Measurements from ENCODE around the gene CRHR1.

The CRHR1 gene

DNA sequence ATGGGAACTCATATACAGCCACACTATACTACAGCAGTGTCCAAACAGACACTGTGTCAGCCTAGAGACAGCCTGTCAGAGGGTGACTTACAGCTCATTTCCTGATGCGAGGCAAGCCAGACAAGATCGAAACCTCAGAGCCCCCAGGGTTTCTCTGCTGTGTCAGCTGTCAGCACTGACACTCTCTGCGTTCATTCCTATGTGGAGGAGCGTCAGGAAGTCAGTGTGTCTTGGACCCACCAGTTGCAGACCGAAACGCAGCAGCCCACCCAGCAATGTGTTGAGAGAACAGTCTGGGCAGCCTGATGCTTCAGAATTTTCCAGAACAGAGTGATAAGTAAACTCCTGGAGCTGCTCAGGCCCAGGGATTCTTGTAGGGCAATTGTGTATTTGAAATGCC is 89.6 kb downstream of the CRHR1 start:
- Histone ChIP-seq H3K27ac (no peak overlapping the region), H3K4me3 (ENCODE audit: low read depth in 1 of 2, low read length in 1 of 2) (no peak overlapping the region), H3K9me3 (no peaks in the 10 kb centered on the region), H3K4me1 (ENCODE audit: control insufficient read depth in 1 of 2, insufficient read depth in 1 of 2, low read depth in 1 of 2, low read length in 1 of 2) (no peaks in the 10 kb centered on the region), H3K36me3 (no peaks in the 10 kb centered on the region), H3K27me3 (peaks cover 52% of the 10 kb centered on the region)
- TF ChIP-seq, protein P1, sequence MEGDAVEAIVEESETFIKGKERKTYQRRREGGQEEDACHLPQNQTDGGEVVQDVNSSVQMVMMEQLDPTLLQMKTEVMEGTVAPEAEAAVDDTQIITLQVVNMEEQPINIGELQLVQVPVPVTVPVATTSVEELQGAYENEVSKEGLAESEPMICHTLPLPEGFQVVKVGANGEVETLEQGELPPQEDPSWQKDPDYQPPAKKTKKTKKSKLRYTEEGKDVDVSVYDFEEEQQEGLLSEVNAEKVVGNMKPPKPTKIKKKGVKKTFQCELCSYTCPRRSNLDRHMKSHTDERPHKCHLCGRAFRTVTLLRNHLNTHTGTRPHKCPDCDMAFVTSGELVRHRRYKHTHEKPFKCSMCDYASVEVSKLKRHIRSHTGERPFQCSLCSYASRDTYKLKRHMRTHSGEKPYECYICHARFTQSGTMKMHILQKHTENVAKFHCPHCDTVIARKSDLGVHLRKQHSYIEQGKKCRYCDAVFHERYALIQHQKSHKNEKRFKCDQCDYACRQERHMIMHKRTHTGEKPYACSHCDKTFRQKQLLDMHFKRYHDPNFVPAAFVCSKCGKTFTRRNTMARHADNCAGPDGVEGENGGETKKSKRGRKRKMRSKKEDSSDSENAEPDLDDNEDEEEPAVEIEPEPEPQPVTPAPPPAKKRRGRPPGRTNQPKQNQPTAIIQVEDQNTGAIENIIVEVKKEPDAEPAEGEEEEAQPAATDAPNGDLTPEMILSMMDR (IDR thresholded peaks at IDR 0.05) = no peak

DNA sequence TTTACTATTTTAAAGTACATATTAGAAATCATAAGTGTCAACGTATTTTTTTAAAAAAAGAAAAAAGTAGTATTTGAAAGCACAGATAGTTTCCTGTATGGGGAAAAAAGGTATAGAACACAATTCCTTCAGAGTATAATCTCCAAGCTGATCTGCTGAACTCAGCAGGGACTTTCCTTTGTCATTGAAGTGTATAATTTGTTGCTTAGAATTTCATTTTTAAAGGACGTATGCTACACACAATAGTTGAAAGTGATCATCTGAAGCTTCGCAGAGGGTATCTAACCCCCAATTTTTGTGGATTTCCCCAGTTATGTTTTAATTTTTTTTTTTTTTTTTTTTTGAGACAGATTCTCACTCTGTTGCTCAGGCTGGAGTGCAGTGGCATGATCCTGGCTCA is 90.0 kb downstream of the CRHR1 start:
- TF ChIP-seq, protein P1 (IDR thresholded peaks at IDR 0.05) = no peak

DNA sequence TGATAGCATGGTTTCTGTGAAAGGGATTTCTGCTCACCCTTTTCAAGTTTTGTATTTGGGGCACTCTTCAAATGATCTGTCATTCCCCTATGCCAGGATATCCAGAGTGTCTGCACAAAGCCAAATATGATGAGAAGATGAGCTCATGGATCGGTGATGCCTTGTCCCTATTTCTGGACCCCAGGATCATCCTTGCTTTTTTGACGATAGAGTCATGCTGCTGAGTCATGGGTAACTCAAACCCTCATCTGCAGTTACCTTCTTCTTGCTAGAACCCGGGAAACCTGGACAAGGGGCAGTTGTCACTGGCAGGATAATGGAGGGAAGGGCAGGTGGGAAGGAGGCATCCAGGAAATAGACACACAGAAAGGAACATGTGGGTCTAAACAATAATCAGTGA is 92.4 kb downstream of the CRHR1 start:
- H3K27ac ChIP-seq = no peak overlapping the region
- H3K36me3 ChIP-seq = no peaks in the 10 kb centered on the region
- H3K27me3 ChIP-seq = peaks cover 55% of the 10 kb centered on the region
- H3K4me3 ChIP-seq (ENCODE audit: low read depth in 1 of 2, low read length in 1 of 2) = no peak overlapping the region
- no peaks in the 10 kb centered on the region for H3K4me1 ChIP-seq (ENCODE audit: control insufficient read depth in 1 of 2, insufficient read depth in 1 of 2, low read depth in 1 of 2, low read length in 1 of 2)
- TF ChIP-seq, protein P1 (IDR thresholded peaks at IDR 0.05) = no peak
- no peaks in the 10 kb centered on the region for H3K9me3 ChIP-seq

More for the DNA sequence above, 90.0 kb downstream of the CRHR1 start:
- Histone ChIP-seq H3K36me3 (no peaks in the 10 kb centered on the region), H3K4me1 (ENCODE audit: control insufficient read depth in 1 of 2, insufficient read depth in 1 of 2, low read depth in 1 of 2, low read length in 1 of 2) (no peaks in the 10 kb centered on the region), H3K27ac (no peak overlapping the region), H3K4me3 (ENCODE audit: low read depth in 1 of 2, low read length in 1 of 2) (no peak overlapping the region), H3K9me3 (no peaks in the 10 kb centered on the region), H3K27me3 (peaks cover 52% of the 10 kb centered on the region)

DNA sequence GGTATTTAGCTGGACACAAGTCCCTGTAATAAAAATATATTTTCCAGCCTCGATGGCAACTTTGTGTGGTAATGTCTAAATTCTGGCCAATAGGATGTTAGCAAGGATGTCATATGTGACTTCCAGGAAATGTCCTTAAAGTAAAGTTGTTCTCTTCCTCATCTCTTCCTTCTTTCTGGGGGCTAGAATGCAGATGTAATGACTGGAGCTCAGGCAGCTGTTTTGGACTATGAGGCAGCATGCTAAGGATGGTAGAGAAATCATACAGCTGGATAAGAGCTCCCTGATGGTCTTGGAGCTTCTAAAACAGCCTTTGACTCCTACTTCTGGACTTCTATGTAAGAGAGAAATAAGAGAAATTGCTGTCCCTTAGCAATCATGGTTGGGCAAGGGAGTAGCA is 93.3 kb downstream of the CRHR1 start:
- Histone ChIP-seq H3K4me3 (ENCODE audit: low read depth in 1 of 2, low read length in 1 of 2) (no peak overlapping the region), H3K27ac (no peak overlapping the region), H3K36me3 (no peaks in the 10 kb centered on the region), H3K4me1 (ENCODE audit: control insufficient read depth in 1 of 2, insufficient read depth in 1 of 2, low read depth in 1 of 2, low read length in 1 of 2) (no peaks in the 10 kb centered on the region), H3K27me3 (peaks cover 55% of the 10 kb centered on the region), H3K9me3 (no peaks in the 10 kb centered on the region)
- TF ChIP-seq, protein P1 (IDR thresholded peaks at IDR 0.05) = no peak

DNA sequence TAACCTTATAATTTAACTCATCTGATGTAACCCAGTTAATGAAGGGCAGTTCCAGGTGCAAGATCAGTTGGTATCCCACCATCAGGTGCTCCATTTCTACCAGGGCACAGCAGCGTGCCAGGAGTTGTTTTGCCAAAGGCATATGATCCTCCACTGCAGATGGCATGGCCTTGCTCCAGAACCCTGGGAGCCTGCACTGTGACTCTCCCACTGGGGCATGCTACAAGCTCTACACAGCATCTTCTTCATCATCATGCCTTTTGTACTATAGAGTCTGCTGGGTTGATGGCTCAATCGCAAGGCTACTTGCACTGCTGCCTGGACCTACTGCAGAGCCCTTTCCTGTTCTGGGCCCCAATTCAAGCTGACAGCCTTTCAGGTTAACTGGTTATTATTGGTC is 98.9 kb downstream of the CRHR1 start:
- Histone ChIP-seq H3K36me3 (no peaks in the 10 kb centered on the region), H3K27ac (no peak overlapping the region), H3K4me3 (ENCODE audit: low read depth in 1 of 2, low read length in 1 of 2) (no peak overlapping the region), H3K9me3 (no peaks in the 10 kb centered on the region), H3K4me1 (ENCODE audit: control insufficient read depth in 1 of 2, insufficient read depth in 1 of 2, low read depth in 1 of 2, low read length in 1 of 2) (no peaks in the 10 kb centered on the region), H3K27me3 (peaks cover 20% of the 10 kb centered on the region)
- TF ChIP-seq, protein P1 (IDR thresholded peaks at IDR 0.05) = no peak
